MCF 10A (cell line): ENCODE data around the gene PPIL1. TPM values are rescaled to one million over a fixed set of nuclear protein-coding genes. Genes with fewer than 3 reads are reported as not detected.

Experiments
- BruUV-seq: library from RNA; stranded (reverse); fragments of 400-500 nt; replicated peaks from 2 replicates; lab custom pipeline; 2021; lab: Mats Ljungman, UMichigan
- CTCF ChIA-PET: fragments of 300-600 bp; sonication (Branson Sonifier 250); formaldehyde crosslinking; extraction: SDS; loops from one replicate; lab custom pipeline; 2021; ENCODE audit warnings: antibody characterized with exemption, inconsistent platforms; lab: Yijun Ruan, JAX
- POLR2A ChIA-PET: fragments of 300-600, 350-650 bp; sonication (Branson Sonifier 250); formaldehyde crosslinking; extraction: SDS; loops from one replicate; lab custom pipeline; 2020; ENCODE audit warnings: antibody characterized with exemption, inconsistent platforms; lab: Yijun Ruan, JAX
- DNase-seq: peaks from one replicate; pipeline ENCODE4 v3.0.0-alpha.2; 2018; ENCODE audit not compliant: unreplicated experiment
- H3K27ac Mint-ChIP-seq: one replicate; pipeline ENCODE4 v1.8.0; 2022; ENCODE audit warnings: mild to moderate bottlenecking, low read depth, mixed read lengths; ENCODE audit not compliant: unreplicated experiment
- H3K27me3 Mint-ChIP-seq: one replicate; pipeline ENCODE4 v1.8.0; 2022; ENCODE audit warnings: mixed read lengths; ENCODE audit not compliant: insufficient read depth, unreplicated experiment
- H3K36me3 Mint-ChIP-seq: one replicate; pipeline ENCODE4 v1.8.0; 2022; ENCODE audit warnings: mild to moderate bottlenecking, moderate library complexity, mixed read lengths; ENCODE audit not compliant: insufficient read depth, unreplicated experiment
- H3K4me1 Mint-ChIP-seq: one replicate; pipeline ENCODE4 v1.8.0; 2022; ENCODE audit warnings: mixed read lengths; ENCODE audit not compliant: insufficient read depth, unreplicated experiment
- H3K4me3 Mint-ChIP-seq: one replicate; pipeline ENCODE4 v1.8.0; 2022; ENCODE audit warnings: mild to moderate bottlenecking, moderate library complexity, mixed read lengths; ENCODE audit not compliant: unreplicated experiment
- H3K9me3 Mint-ChIP-seq: one replicate; pipeline ENCODE4 v1.8.0; 2022; ENCODE audit warnings: mixed read lengths; ENCODE audit not compliant: unreplicated experiment
- CTCF ChIP-seq: fragments of 200-600 bp; IDR thresholded peaks from one replicate; pipeline ENCODE4 v1.8.0; 2022; ENCODE audit warnings: antibody characterized with exemption, mild to moderate bottlenecking; ENCODE audit not compliant: unreplicated experiment
- intact Hi-C: fragments of 100-400 bp; cut with micrococcal nuclease; formaldehyde crosslinking; loops from 2 replicates; pipeline ENCODE4 v1.14.1; 2022
- total RNA-seq: library from RNA; stranded (reverse); gene quantifications from 2 replicates; pipeline ENCODE4 v1.2.3, GENCODE V29; 2022

Gene PPIL1
- total RNA-seq, 1 experiment from 2014 or later, result 54.9 TPM

DNA sequence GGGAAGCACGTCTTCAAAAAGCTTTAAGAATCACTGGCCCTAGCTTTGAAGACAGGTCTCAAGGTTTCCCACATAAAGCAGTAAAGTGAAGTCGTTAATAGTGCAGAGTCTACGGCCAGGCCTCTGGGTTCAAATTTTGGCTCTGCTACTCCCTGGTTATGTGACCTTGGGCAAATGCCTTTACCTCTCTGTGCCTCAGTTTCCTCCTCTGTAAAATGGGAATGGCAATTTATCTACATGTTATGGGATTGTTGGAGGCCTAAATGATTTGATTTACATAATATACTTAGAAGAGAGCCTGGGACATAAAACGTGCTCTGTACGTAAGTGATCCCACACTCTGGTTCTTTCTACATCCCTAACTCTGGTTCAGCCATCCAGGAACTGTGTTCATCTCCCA lies 67.5 kb downstream of the PPIL1 start:
- BruUV-seq, result no TSS peak
- Mint-ChIP-seq H3K4me1 (no peaks in the 10 kb centered on the region), H3K27ac (no peak overlapping the region), H3K9me3 (no peaks in the 10 kb centered on the region), H3K27me3 (peaks cover 64% of the 10 kb centered on the region), H3K4me3 (no peak overlapping the region), H3K36me3 (no peaks in the 10 kb centered on the region)
- POLR2A ChIA-PET, result interaction anchor here (0.8 kb wide), 1 partner anchor 21 kb away, joined by 3 read pairs; no protein-coding TSS in a partner anchor
- no peak for DNase-seq
- TF ChIP-seq CTCF, result no peak
- intact Hi-C loops, result no loop called here
- CTCF ChIA-PET, result interaction anchor here (0.7 kb wide), 1 partner anchor 17 kb away, joined by 3 read pairs; no protein-coding TSS in a partner anchor

GRCh38 chr6:36805917-36806316 lies 68.7 kb downstream of the PPIL1 start:
- H3K4me3 Mint-ChIP-seq, result no peak overlapping the region

DNA sequence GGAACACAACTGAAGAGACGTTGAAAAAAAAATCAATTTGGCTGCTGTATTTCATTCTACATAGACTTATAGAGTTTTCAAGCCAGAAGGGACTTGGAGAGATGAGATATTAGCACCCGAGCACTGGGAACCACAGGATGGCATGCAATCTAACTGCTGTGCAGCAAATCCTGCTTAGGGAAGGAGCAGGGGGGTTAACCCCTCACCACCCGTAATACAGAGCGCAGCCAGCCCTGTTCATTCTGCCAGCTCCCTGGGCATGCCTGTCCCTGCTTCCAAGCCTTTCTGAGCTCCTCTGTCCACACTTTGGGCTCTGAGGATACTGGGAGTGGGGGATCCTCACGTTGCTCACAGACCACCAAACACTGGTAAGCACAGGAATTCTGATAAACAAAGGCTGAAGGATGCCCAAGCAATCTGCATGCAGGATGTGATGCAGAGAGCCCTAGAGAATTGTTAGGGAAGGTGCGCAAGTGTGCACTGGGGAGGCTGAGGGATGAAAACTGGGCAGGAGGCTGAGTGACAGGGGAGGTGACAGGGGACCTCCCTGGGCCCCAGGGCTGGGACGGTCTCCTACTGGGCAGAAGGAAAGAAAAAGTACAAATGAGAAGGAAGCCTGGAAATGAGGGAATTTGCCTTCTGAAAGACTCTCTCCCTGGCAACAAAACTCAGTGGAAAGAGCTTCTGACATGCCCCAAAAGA lies 69.4 kb downstream of the PPIL1 start:
- H3K27ac Mint-ChIP-seq, result no peak overlapping the region
- no peaks in the 10 kb centered on the region for H3K9me3 Mint-ChIP-seq
- ChIA-PET CTCF (interaction anchor here (0.7 kb wide), 2 partner anchors 41 to 162 kb away, joined by 3 read pairs; no protein-coding TSS in a partner anchor), POLR2A (interaction anchor here (0.9 kb wide), 1 partner anchor 9 kb away, joined by 3 read pairs; no protein-coding TSS in a partner anchor)
- H3K4me3 Mint-ChIP-seq, result no peak overlapping the region
- intact Hi-C loops, result no loop called here
- H3K4me1 Mint-ChIP-seq, result no peaks in the 10 kb centered on the region
- peaks cover 65% of the 10 kb centered on the region for H3K27me3 Mint-ChIP-seq
- no peak for TF ChIP-seq CTCF
- DNase-seq, result no peak
- BruUV-seq, result no TSS peak
- H3K36me3 Mint-ChIP-seq, result no peaks in the 10 kb centered on the region

More at GRCh38 chr6:36805917-36806316, 68.7 kb downstream of the PPIL1 start:
- TF ChIP-seq CTCF, result no peak
- Mint-ChIP-seq H3K27me3 (peaks cover 64% of the 10 kb centered on the region), H3K36me3 (no peaks in the 10 kb centered on the region), H3K4me1 (no peaks in the 10 kb centered on the region), H3K27ac (no peak overlapping the region), H3K9me3 (no peaks in the 10 kb centered on the region)
- ChIA-PET POLR2A (interaction anchor here (0.9 kb wide), 1 partner anchor 8 kb away, joined by 3 read pairs; no protein-coding TSS in a partner anchor), CTCF (interaction anchor here (0.7 kb wide), 2 partner anchors 41 to 163 kb away, joined by 3 read pairs; no protein-coding TSS in a partner anchor)
- no peak for DNase-seq
- intact Hi-C loops, result no loop called here
- BruUV-seq, result no TSS peak

Other genes with a start within 250 kb of the PPIL1 start
- 407 and 489 TPM in 2 replicates for gene CDKN1A, start 196.1 kb downstream of the PPIL1 start, total RNA-seq
- gene RAB44, start 177.0 kb downstream of the PPIL1 start, total RNA-seq, result 0.09 TPM in 1 of 2 replicates, not detected in the other
- not detected in 2 replicates for gene CPNE5, start 35.4 kb downstream of the PPIL1 start, total RNA-seq
- 36.9 and 43.1 TPM in 2 replicates for gene C6orf89, start 11.1 kb upstream of the PPIL1 start, total RNA-seq
- not detected in 2 replicates for gene PI16, start 79.9 kb upstream of the PPIL1 start, total RNA-seq
- 74.9 and 78.2 TPM in 2 replicates for gene MTCH1, start 111.4 kb upstream of the PPIL1 start, total RNA-seq
- gene FGD2, start 130.9 kb upstream of the PPIL1 start, total RNA-seq, result not detected in 2 replicates